ENCODE measurements around the gene CAPRIN2.

The CAPRIN2 gene

GRCh38 chr12:30754750-30755394 lies at the start of gene CAPRIN2:
Gene CAPRIN2, minus strand, starts transcription at chr12:30754951. Its CDS starts 1,431 bp downstream, at chr12:30753520.
- DNase-seq: peak; percentile 43

GRCh38 chr12:30797689-30798088 lies 42.9 kb upstream of the CAPRIN2 start:
- no peak for DNase-seq

GRCh38 chr12:30796891-30797371 lies 42.2 kb upstream of the CAPRIN2 start:
- no peak for DNase-seq

- DNase-seq: no peak
Observed at GRCh38 chr12:30796313-30796780, 41.6 kb upstream of the CAPRIN2 start.

- no peak for DNase-seq
Observed at GRCh38 chr12:30795410-30796312, 40.9 kb upstream of the CAPRIN2 start.

GRCh38 chr12:30794591-30795409 lies 40.0 kb upstream of the CAPRIN2 start:
- DNase-seq: no peak

- DNase-seq: no peak
Observed at GRCh38 chr12:30794020-30794419, 39.3 kb upstream of the CAPRIN2 start.

GRCh38 chr12:30792648-30793499 lies 38.1 kb upstream of the CAPRIN2 start:
- DNase-seq: no peak

GRCh38 chr12:30792085-30792484 lies 37.3 kb upstream of the CAPRIN2 start:
- DNase-seq: no peak

- DNase-seq: no peak
Observed at GRCh38 chr12:30788754-30789153, 34.0 kb upstream of the CAPRIN2 start.

- no peak for DNase-seq
Observed at GRCh38 chr12:30785630-30786029, 30.9 kb upstream of the CAPRIN2 start.

- no peak for DNase-seq
Observed at GRCh38 chr12:30784508-30784907, 29.8 kb upstream of the CAPRIN2 start.

GRCh38 chr12:30783946-30784345 lies 29.2 kb upstream of the CAPRIN2 start:
- no peak for DNase-seq

- no peak for DNase-seq
Observed at GRCh38 chr12:30782316-30783173, 27.8 kb upstream of the CAPRIN2 start.

- DNase-seq: no peak
Observed at GRCh38 chr12:30779578-30779977, 24.8 kb upstream of the CAPRIN2 start.

- DNase-seq: no peak
Observed at GRCh38 chr12:30779178-30779577, 24.4 kb upstream of the CAPRIN2 start.

GRCh38 chr12:30774599-30774998 lies 19.8 kb upstream of the CAPRIN2 start:
- no peak for DNase-seq

- DNase-seq: no peak
Observed at GRCh38 chr12:30769802-30770201, 15.1 kb upstream of the CAPRIN2 start.

- DNase-seq: no peak
Observed at GRCh38 chr12:30764251-30764650, 9.5 kb upstream of the CAPRIN2 start.

GRCh38 chr12:30763053-30763452 lies 8.3 kb upstream of the CAPRIN2 start:
- DNase-seq: no peak

- no peak for DNase-seq
Observed at GRCh38 chr12:30761730-30762129, 7.0 kb upstream of the CAPRIN2 start.
